ENCODE results near the gene RENBP.

- TF ChIP-seq CTCF (IDR thresholded peaks at IDR 0.05) (no peak), ZFX (IDR thresholded peaks at IDR 0.05; ENCODE audit: borderline replicate concordance) (no peak)
Observed at GRCh38 chrX:153984351-153985178, 40.1 kb upstream of the RENBP start.

Measured in 22Rv1 (cell line).